ENCODE results near the gene DNASE1L2. TPM values are rescaled to one million over a fixed set of nuclear protein-coding genes. Genes with fewer than 3 reads are reported as not detected.

DNASE1L2 gene
- total RNA-seq, 1 donor from 2014 or later = 2.0 TPM

GRCh38 chr16:2229091-2229490 lies 7.2 kb upstream of the DNASE1L2 start:
- ATAC-seq = no peak
- Histone ChIP-seq H3K4me3 (no peak overlapping the region), H3K4me1 (peaks cover 13% of the 10 kb centered on the region), H3K9me3 (no peaks in the 10 kb centered on the region), H3K27me3 (ENCODE audit: low read depth) (no peaks in the 10 kb centered on the region), H3K36me3 (peaks cover 60% of the 10 kb centered on the region), H3K27ac (no peak overlapping the region)
- DNase-seq = no peak
- intact Hi-C loops (cut with DNase I) = no loop called here
- no peak for TF ChIP-seq CTCF (IDR thresholded peaks at IDR 0.05)

GRCh38 chr16:2229632-2230250 lies 6.5 kb upstream of the DNASE1L2 start:
- no peak overlapping the region for H3K4me3 ChIP-seq
- no peak for TF ChIP-seq CTCF (IDR thresholded peaks at IDR 0.05)
- H3K27ac ChIP-seq = no peak overlapping the region
- intact Hi-C loops (cut with DNase I) = no loop called here
- H3K9me3 ChIP-seq = no peaks in the 10 kb centered on the region
- DNase-seq (no peak), ATAC-seq (no peak)
- peaks cover 7% of the 10 kb centered on the region for H3K4me1 ChIP-seq
- H3K27me3 ChIP-seq (ENCODE audit: low read depth) = no peaks in the 10 kb centered on the region
- H3K36me3 ChIP-seq = peaks cover 66% of the 10 kb centered on the region

GRCh38 chr16:2230376-2230775 lies 5.9 kb upstream of the DNASE1L2 start:
- H3K36me3 ChIP-seq = peaks cover 73% of the 10 kb centered on the region
- peaks cover under 1% of the 10 kb centered on the region for H3K4me1 ChIP-seq
- intact Hi-C loops (cut with DNase I) = no loop called here
- no peak overlapping the region for H3K4me3 ChIP-seq
- peak; percentile 39 for DNase-seq
- no peak for TF ChIP-seq CTCF (IDR thresholded peaks at IDR 0.05)
- H3K9me3 ChIP-seq = no peaks in the 10 kb centered on the region
- peaks cover 5% of the 10 kb centered on the region for H3K27me3 ChIP-seq (ENCODE audit: low read depth)
- no peak overlapping the region for H3K27ac ChIP-seq
- no peak for ATAC-seq

- Histone ChIP-seq H3K27ac (no peak overlapping the region), H3K9me3 (no peaks in the 10 kb centered on the region), H3K27me3 (ENCODE audit: low read depth) (peaks cover 13% of the 10 kb centered on the region), H3K36me3 (peaks cover 78% of the 10 kb centered on the region), H3K4me1 (peaks cover 4% of the 10 kb centered on the region), H3K4me3 (no peak overlapping the region)
- no peak for TF ChIP-seq CTCF (IDR thresholded peaks at IDR 0.05)
- intact Hi-C loops (cut with DNase I) = no loop called here
- ATAC-seq (no peak), DNase-seq (no peak)
These were observed 5.0 kb upstream of the DNASE1L2 start for GRCh38 chr16:2231016-2231931.

GRCh38 chr16:2232094-2232990 lies 3.9 kb upstream of the DNASE1L2 start:
- H3K27me3 ChIP-seq (ENCODE audit: low read depth) = peaks cover 24% of the 10 kb centered on the region
- peaks cover 15% of the 10 kb centered on the region for H3K4me1 ChIP-seq
- intact Hi-C loops (cut with DNase I) = no loop called here
- peaks cover 78% of the 10 kb centered on the region for H3K36me3 ChIP-seq
- DNase-seq (no peak), ATAC-seq (no peak)
- H3K9me3 ChIP-seq = no peaks in the 10 kb centered on the region
- no peak overlapping the region for H3K4me3 ChIP-seq
- no peak overlapping the region for H3K27ac ChIP-seq
- TF ChIP-seq CTCF (IDR thresholded peaks at IDR 0.05) = no peak

Data from lower lobe of right lung (tissue), 2 donors.